GM23248 (cell line): ENCODE measurements around the gene ARHGAP35.

ENCODE experiments used
- EZH2 ChIP-seq: fragments of 200-600 bp; sonication (generic); IDR thresholded peaks from 2 replicates; pipeline ENCODE4 v1.6.1; 2018; ENCODE audit warnings: antibody characterized with exemption, mild to moderate bottlenecking; ENCODE audit not compliant: insufficient read depth, poor library complexity, severe bottlenecking
- EZH2phosphoT487 ChIP-seq: fragments of 200-600 bp; sonication (generic); IDR thresholded peaks from 2 replicates; pipeline ENCODE4 v1.6.1; 2018; ENCODE audit warnings: antibody characterized with exemption, moderate library complexity, mild to moderate bottlenecking, low read depth; ENCODE audit not compliant: insufficient read depth

DNA sequence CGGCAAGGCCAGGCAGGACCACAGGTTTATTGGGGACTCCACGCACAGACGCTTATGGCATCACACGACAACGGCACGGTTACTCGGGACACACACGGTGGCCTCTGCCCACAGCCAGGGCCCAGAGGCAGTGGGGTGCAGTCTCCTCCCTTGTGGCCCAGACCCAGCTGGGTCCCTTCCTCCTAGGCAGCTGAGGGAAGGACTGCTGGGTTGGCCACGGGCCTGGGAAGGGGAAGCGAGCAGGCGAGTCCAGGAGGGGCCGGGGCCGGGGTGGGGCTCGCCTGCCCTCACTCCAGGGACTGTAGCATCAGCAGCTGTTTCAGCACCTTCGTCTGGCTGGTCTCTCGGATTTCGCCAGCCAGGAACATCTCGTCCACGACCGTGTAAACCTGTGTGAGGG, 22.6 kb upstream of the ARHGAP35 start:
- TF ChIP-seq EZH2phosphoT487 = no peak
- no peak for TF ChIP-seq EZH2
